Thymus (tissue), 11 donors: ENCODE data around the gene LMAN2. TPM values are rescaled to one million over a fixed set of nuclear protein-coding genes. Genes with fewer than 3 reads are reported as not detected.

Source experiments
- DNase-seq, 9 donors: peaks; one replicate each; pipeline ENCODE4 v3.0.0-alpha.2; 2013; ENCODE audit warnings: low spot score in 9 of 9, low read depth in 6 of 9, missing footprints in 1 of 9
- H3K27ac ChIP-seq, 2 donors: one replicate each; pipeline ENCODE4 v1.5.1; 2013; ENCODE audit warnings: control low read depth in 1 of 2, low read depth in 1 of 2, low read length in 1 of 2, mild to moderate bottlenecking in 1 of 2, moderate library complexity in 1 of 2
- H3K27me3 ChIP-seq, 2 donors: one replicate each; pipeline ENCODE4 v1.5.1; 2013; ENCODE audit warnings: low read length in 1 of 2; ENCODE audit not compliant: control insufficient read depth in 2 of 2, insufficient read depth in 1 of 2
- H3K36me3 ChIP-seq, 2 donors: one replicate each; pipeline ENCODE4 v1.5.1; 2013; ENCODE audit warnings: low read length in 1 of 2, mild to moderate bottlenecking in 1 of 2, moderate library complexity in 1 of 2; ENCODE audit not compliant: control insufficient read depth in 2 of 2, insufficient read depth in 2 of 2
- H3K4me1 ChIP-seq, 2 donors: one replicate each; pipeline ENCODE4 v1.5.1; 2013; ENCODE audit warnings: low read length in 2 of 2; ENCODE audit not compliant: control insufficient read depth in 2 of 2, insufficient read depth in 2 of 2
- H3K4me3 ChIP-seq, 2 donors: one replicate each; pipeline ENCODE4 v1.5.1; 2013; ENCODE audit warnings: low read length in 2 of 2, control low read depth in 1 of 2, mild to moderate bottlenecking in 1 of 2
- H3K9me3 ChIP-seq, 2 donors: one replicate each; pipeline ENCODE4 v1.5.1; 2013; ENCODE audit warnings: low read length in 1 of 2, mild to moderate bottlenecking in 1 of 2; ENCODE audit not compliant: control insufficient read depth in 2 of 2, insufficient read depth in 1 of 2
- WGBS: extraction: QIAGEN DNeasy Blood & Tissue Kit; methylation state at CpG from one replicate; pipeline ENCODE4 v1.1.7; 2013; 5-methylcytosine and 5-hydroxymethylcytosine counted together
- polyA plus RNA-seq: library from polyadenylated mRNA; stranded (reverse); fragments of 200-250 nt; gene quantifications from one replicate; pipeline ENCODE4 v1.2.3, GENCODE V29; 2013
- total RNA-seq: library from RNA; stranded (reverse); fragments of 120-200 nt; gene quantifications from one replicate; pipeline ENCODE4 v1.2.4, GENCODE V29; 2013
- donor health status: healthy.

Gene LMAN2
- total and polyA plus RNA-seq, 2 donors: 95.3 to 117 TPM

GRCh38 chr5:177367981-177368868, 16.8 kb upstream of the LMAN2 start:
- no peak overlapping the region for H3K27ac ChIP-seq
- H3K4me1 ChIP-seq: peaks cover 10 to 66% of the 10 kb centered on the region in 2 donors
- 96% methylated on average over 29 of the region's 29 CpGs for WGBS

DNA sequence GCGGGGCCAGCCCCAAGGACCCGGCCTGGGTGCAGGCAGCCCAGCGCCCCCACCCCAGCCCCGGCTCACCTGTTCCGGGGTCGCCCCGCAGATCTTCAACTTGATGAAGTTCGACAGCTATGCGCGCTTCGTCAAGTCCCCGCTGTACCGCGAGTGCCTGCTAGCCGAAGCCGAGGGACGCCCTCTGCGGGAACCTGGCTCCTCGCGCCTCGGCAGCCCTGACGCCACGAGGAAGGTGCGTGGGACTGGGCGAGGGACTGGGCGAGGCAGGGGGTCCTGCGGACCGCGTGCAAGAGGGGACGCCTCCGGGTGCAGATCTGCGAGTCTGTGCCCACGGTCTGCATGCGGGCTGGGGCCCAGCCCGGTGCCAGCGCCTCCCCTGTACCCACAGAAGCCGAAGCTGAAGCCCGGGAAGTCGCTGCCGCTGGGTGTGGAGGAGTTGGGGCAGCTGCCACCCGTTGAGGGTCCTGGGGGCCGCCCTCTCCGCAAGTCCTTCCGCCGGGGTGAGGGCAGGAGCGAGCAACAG, 15.9 kb upstream of the LMAN2 start:
- Histone ChIP-seq H3K4me3 (no peak overlapping the region), H3K4me1 (peaks cover 14 to 66% of the 10 kb centered on the region in 2 donors), H3K36me3 (peaks cover 64 to 75% of the 10 kb centered on the region in 2 donors), H3K9me3 (peaks cover 0 to 3% of the 10 kb centered on the region in 2 donors), H3K27ac (peak overlapping the region in 1 of 2 donors; percentile 8), H3K27me3 (no peaks in the 10 kb centered on the region)
- WGBS: 93% methylated on average over 46 of the region's 46 CpGs
- no peak for DNase-seq

More at GRCh38 chr5:177367981-177368868, 16.8 kb upstream of the LMAN2 start:
- Histone ChIP-seq H3K4me3 (no peak overlapping the region), H3K9me3 (peaks cover 0 to 3% of the 10 kb centered on the region in 2 donors), H3K27me3 (no peaks in the 10 kb centered on the region), H3K36me3 (peaks cover 72 to 83% of the 10 kb centered on the region in 2 donors)
- no peak for DNase-seq

DNA sequence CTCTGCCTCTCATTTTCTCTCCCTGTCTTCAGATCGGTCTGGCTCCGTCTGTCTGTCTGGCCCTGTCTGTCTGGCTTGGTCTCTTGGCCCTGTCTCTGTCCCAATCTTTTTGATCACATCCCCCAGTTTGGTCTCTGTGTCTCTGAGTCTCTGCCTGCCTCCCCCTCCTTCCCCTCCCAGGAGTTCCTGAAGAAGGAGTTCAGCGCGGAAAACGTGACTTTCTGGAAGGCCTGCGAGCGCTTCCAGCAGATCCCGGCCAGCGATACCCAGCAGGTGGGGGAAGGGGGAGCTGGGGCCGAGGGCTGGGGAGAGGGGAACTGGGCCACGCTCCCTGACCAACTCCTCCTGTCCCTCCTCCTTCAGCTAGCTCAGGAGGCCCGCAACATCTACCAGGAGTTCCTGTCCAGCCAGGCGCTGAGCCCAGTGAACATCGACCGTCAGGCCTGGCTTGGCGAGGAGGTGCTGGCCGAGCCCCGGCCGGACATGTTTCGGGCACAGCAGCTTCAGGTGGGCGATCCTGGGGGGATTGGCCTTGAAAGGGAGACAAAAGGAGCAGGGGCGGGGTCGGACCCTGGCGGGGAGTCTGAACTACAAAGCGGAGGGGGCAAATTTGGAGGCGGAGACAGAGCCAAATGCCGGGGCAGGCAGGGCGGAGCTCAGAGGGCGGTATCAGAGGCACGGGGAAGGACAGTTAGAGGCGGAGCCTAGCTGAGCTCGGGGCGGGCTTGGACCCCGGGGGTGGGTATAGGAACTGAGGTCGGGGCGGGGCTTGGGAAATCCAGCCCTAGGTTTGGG, 15.3 kb upstream of the LMAN2 start:
- no peak for DNase-seq
- WGBS: 90% methylated on average over 36 of the region's 36 CpGs
- peaks cover 18 to 66% of the 10 kb centered on the region in 2 donors for H3K4me1 ChIP-seq
- no peaks in the 10 kb centered on the region for H3K27me3 ChIP-seq
- peaks cover 0 to 3% of the 10 kb centered on the region in 2 donors for H3K9me3 ChIP-seq
- H3K4me3 ChIP-seq: peak overlapping the region in 1 of 2 donors; percentile 5
- H3K27ac ChIP-seq: peak overlapping the region; percentile 68 to 73
- peaks cover 57 to 69% of the 10 kb centered on the region in 2 donors for H3K36me3 ChIP-seq

- Histone ChIP-seq H3K4me3 (no peak overlapping the region), H3K27me3 (no peaks in the 10 kb centered on the region), H3K36me3 (peaks cover 50 to 61% of the 10 kb centered on the region in 2 donors), H3K4me1 (peaks cover 25 to 66% of the 10 kb centered on the region in 2 donors), H3K27ac (peak overlapping the region; percentile 5 to 64), H3K9me3 (peaks cover 0 to 3% of the 10 kb centered on the region in 2 donors)
- DNase-seq: no peak
- WGBS: 97% methylated on average over 14 of the region's 14 CpGs
Observed at GRCh38 chr5:177365845-177366527, 14.5 kb upstream of the LMAN2 start.

GRCh38 chr5:177364159-177364962, 12.9 kb upstream of the LMAN2 start:
- H3K4me1 ChIP-seq: peaks cover 38 to 68% of the 10 kb centered on the region in 2 donors
- peaks cover 0 to 3% of the 10 kb centered on the region in 2 donors for H3K9me3 ChIP-seq
- H3K27ac ChIP-seq: no peak overlapping the region
- DNase-seq: no peak
- H3K36me3 ChIP-seq: peaks cover 44 to 45% of the 10 kb centered on the region in 2 donors
- WGBS: 97% methylated on average over 11 of the region's 11 CpGs
- H3K4me3 ChIP-seq: no peak overlapping the region
- no peaks in the 10 kb centered on the region for H3K27me3 ChIP-seq

DNA sequence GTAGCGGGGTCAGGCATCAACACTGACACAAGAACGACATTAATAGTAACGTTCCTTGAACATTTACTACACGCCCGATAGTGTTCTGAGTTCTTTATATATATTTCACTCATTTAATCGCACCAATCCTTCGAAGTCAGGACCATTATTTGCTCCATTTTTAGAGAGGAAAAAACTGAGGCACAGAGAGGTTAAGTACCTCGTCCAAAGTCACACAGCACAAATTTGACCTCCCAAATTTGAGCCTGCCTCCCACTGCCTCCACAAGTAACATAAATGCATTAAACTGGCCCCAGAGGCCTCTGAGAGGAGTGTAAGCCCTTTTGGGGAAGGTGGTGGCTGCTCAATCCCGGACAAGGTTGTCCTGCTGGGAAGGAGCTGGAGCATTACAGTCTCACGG, 12.1 kb upstream of the LMAN2 start:
- H3K36me3 ChIP-seq: peaks cover 36 to 37% of the 10 kb centered on the region in 2 donors
- H3K27me3 ChIP-seq: no peaks in the 10 kb centered on the region
- WGBS: 72% methylated on average over 10 of the region's 10 CpGs
- peaks cover 46 to 74% of the 10 kb centered on the region in 2 donors for H3K4me1 ChIP-seq
- DNase-seq: no peak
- peak overlapping the region in 1 of 2 donors; percentile 38 for H3K27ac ChIP-seq
- H3K9me3 ChIP-seq: peaks cover 0 to 3% of the 10 kb centered on the region in 2 donors
- H3K4me3 ChIP-seq: peak overlapping the region in 1 of 2 donors; percentile 57

DNA sequence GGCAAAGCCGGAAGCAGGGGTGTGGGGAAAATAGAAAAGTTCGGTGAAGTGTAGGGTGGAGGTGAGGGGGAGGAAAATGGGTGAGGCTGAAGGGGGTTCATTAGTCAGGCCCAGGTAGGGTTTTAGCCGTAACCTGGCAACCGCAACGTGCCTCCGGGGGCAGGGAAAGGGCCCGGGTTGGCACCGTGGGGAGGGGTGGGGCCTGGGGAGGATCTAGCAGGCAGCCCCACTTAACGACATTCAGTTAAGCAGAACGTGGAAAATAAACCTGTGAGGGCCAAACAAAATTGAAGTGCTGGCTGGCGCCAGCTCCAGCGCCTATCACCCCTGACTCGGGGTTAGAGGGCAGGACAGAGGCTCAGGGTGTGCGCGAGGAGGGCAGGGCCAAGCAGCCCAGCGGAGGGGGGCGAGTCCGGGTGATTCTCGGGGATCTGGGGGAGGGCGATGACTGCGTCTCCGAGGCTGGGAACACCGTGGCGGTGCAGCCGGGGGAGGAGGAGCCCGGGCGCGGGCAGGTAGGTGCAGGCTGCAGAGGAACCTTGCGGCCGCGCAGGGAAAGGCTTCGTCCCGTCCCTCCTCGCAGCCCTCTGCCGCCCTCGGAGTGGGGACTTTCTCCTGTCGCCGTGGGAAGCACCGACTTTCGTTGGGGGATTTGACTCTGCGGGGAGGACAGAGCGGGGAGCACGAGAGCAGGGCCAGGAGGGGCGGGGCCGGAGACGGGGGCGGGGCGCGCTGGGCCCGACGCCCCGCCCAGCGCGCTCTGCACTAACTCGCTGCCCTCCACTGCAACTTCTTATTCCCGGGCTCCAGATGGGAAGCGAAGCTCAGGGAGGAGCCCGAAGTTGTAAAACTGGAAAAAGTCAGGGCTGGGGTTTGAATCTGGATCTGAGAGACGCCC, 11.4 kb upstream of the LMAN2 start:
- H3K27ac ChIP-seq: peak overlapping the region; percentile 77 to 82
- DNase-seq: peak in 5 of 9 donors; percentile 54 to 79 (median 60)
- H3K4me3 ChIP-seq: peak overlapping the region; percentile 53 to 57
- H3K4me1 ChIP-seq: peaks cover 47 to 79% of the 10 kb centered on the region in 2 donors
- H3K36me3 ChIP-seq: peaks cover 29 to 30% of the 10 kb centered on the region in 2 donors
- 12% methylated on average over 59 of the region's 59 CpGs for WGBS
- no peaks in the 10 kb centered on the region for H3K27me3 ChIP-seq
- H3K9me3 ChIP-seq: peaks cover 3 to 4% of the 10 kb centered on the region in 2 donors
